GM10266 (cell line): ENCODE measurements around the gene PLEKHM2.

ENCODE experiments used
- DNase-seq: peaks from one replicate; pipeline ENCODE4 v3.0.0; 2012; ENCODE audit errors: extremely low spot score
- CTCF ChIP-seq: IDR thresholded peaks from 2 replicates; pipeline ENCODE4 v1.5.1; 2012; ENCODE audit warnings: mild to moderate bottlenecking, low read depth; ENCODE audit not compliant: control insufficient read depth, insufficient read depth; ENCODE audit errors: missing control alignments

PLEKHM2 gene

GRCh38 chr1:15738416-15739113 is 54.4 kb downstream of the PLEKHM2 start:
- no peak for DNase-seq
- no peak for TF ChIP-seq CTCF

GRCh38 chr1:15739259-15739658 is 55.1 kb downstream of the PLEKHM2 start:
- no peak for TF ChIP-seq CTCF
- no peak for DNase-seq

- TF ChIP-seq CTCF = no peak
- no peak for DNase-seq
These were observed 55.6 kb downstream of the PLEKHM2 start for GRCh38 chr1:15739745-15740144.

GRCh38 chr1:15740924-15741850 is 57.1 kb downstream of the PLEKHM2 start:
- peak; percentile 91 for DNase-seq
- TF ChIP-seq CTCF = peak; percentile 97

- no peak for TF ChIP-seq CTCF
- no peak for DNase-seq
These were observed 58.2 kb downstream of the PLEKHM2 start, which contains the start of gene TMEM82 for GRCh38 chr1:15742339-15742801. TSS of gene TMEM82 (plus strand) at chr1:15742499. CDS start at chr1:15742560, 61 bp downstream.

- no peak for DNase-seq
- no peak for TF ChIP-seq CTCF
These were observed 60.1 kb downstream of the PLEKHM2 start for GRCh38 chr1:15744122-15744679.

GRCh38 chr1:15747378-15747777 is 63.3 kb downstream of the PLEKHM2 start:
- no peak for DNase-seq
- TF ChIP-seq CTCF = no peak
